ELF-1 (cell line): ENCODE measurements around the gene CYB5R3.

Experiments used
- DNase-seq: peaks from one replicate; pipeline ENCODE4 v3.0.0-alpha.2; 2016; ENCODE audit warnings: low read depth, low spot score

The CYB5R3 gene

DNA sequence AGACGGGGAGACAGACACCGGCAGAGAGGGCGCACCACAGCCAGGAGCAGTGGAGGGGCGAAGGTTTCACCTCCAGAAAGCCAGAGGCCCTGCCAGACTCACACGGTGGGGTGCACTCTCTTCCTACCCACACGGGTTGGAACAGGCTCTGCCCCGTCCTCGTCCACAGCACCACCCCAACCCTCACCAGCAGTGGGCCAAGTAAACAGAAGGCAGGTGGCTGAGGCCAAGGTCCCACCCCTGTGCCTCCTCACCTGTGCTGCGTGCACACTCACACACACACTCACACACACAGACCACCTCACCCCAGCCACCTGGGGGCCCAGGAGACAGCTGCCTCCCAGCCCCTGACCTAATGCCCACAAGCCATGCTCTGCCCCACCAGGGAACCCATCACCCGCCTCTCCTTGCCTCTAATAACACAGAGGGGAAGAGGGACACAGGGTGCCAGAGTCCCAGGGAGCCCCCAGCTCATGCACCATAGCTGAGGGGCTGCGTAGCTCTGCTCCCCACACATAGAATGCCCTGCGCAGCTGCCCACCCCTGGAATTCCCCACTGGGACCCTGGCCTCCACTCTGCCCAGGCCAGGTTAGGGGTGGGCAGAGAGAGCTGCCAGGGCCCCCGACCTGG is 3.1 kb downstream of the CYB5R3 start:
- no peak for DNase-seq

DNA sequence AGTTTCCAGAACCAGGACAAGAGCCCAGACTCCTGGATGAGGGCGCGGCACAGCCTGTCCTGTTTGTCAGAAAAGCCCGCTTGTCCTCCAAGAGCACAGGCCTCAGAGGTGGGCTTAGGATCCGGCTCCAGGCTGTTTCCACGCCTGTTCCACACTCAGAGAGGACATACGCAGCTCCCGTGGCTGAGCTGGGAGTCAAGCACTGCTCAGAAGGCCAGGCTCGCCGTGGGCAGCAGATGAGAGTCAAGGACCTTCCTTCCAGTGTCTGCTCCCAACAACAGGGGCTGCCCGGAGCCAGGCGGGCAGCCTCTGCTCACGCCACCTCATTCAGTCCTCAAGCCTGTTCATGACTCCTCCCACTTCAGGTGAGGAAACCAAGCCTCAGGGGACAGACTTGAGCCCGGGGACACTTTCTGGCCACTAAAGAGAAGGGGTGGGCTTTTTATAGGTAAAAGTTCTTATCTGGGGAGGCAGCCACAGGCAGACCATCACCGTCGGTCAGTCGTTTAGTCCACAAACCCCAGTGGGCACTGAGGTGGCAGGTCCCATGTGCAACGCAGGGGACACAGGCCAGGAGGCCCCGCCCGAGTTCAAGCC is 3.8 kb downstream of the CYB5R3 start:
- peak; percentile 34 for DNase-seq

- no peak for DNase-seq
Measured at GRCh38 chr22:42644422-42645340, 4.5 kb downstream of the CYB5R3 start.

DNA sequence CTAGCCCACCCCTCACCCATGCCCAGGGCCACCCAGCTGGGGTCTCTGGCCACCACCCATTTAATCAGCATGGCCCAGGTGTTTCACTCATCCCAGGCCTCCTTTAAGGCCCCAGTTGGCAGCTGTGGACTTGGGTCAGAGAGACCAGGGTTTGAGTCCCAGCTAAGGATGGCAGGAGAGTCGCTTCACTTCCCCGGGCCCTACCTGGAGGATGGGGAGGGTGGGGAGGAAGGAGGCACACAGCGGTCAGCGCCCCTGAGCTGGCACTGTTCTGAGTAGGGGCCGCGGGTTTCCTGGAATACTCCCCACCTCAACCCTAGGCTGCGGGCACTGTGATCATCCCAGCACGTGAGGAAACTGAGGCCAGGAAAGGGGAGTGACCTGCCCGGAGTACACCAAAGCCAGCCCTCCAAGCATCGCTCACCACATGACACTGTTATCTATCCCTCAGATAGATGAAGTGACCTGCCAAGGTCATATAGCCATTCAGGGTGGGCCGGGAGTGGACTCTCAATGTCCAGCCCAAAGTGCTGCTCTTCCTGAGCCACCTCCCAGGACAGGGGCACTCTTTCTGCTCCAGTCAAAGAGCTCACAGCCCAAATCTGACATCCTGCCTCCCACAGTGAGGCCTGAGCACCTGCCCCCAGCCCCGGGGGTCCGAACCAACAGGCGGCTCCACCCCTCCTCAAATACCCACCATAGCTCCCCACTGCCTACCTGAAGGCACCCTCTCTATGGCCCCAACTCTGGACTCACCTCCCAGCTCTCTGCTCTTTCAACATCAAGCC is 5.4 kb downstream of the CYB5R3 start:
- no peak for DNase-seq

- no peak for DNase-seq
Measured at GRCh38 chr22:42642806-42643633, 6.2 kb downstream of the CYB5R3 start.

- DNase-seq, result no peak
Measured at GRCh38 chr22:42641801-42642413, 7.3 kb downstream of the CYB5R3 start.

- DNase-seq, result peak; percentile 27
Measured at GRCh38 chr22:42639541-42640241, 9.5 kb downstream of the CYB5R3 start.

DNA sequence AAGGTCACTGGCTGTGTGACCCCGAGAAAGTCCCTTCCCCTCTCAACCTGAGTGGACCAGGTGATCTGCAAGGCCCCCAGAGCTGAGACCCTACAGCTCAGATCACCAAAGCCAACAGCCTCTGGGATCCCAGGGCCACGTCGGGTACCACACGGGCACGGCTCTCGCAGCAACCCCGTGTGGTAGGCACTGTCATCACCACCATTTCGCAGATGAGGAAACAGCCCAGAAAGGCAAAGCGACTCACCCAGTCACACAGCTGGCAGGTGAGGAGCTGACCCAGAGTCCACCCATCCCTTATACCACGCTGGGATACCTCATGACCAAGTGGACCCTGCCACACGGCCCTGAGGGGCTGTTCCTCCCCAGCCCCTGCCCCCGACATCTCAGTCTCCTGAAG is 11.6 kb downstream of the CYB5R3 start:
- DNase-seq, result no peak

DNA sequence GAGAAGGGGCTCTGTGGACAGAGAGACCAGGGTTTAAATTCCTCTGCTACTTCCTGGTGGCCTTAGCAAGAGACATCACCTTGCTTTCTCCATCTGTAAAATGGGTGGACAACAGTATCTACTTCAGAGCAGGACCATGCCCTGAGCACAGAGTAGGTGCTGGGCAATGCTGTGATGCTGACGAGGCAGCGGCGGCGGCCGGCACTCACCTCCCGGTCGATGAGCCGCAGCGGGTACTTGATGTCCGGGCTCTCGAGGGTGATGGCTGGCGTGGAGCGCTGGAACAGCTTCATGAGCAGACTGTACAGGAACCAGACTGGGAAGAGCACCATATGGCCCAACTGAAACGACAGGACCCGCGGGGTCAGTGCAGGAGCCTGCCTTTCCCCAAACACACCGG is 12.7 kb downstream of the CYB5R3 start:
- DNase-seq, result no peak

DNA sequence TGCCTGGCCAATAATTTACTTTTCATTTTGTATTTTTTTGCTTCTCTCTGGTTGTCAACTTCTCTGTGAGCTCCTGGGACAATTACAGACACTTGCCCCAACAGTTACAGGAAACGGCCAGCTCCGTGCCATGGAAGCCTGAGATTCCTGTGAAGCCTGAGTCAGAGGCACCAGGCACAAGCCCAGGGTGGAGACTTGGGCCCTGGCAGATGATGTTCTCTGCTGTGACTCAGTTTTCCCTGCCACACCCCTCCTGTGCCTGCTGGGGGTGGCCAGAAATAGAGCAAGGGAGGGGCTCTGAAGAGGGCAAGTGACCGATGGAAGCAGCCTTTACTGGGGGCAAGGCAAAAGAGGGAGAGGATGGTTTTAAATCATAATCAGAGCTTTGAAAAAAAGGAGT is 13.7 kb downstream of the CYB5R3 start:
- no peak for DNase-seq

DNA sequence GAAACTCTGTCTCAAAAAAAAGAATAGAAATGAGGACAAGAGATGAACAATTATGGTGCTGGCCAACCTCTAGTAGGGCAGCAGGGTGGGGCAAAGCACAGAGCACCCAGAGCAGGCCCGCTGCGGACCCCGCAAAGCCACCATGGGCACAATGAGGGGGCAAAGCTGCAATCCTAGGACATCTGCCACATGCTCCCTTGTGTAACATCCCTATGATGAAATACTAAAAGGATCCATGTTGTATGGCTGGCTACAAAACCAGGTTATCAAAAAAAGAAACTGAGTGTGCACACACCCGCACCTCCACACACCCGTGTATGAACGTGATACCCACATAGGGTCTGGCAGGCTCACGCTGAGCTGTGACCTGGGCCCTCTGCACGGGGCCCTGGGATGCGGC is 16.2 kb downstream of the CYB5R3 start:
- DNase-seq, result no peak

- DNase-seq, result no peak
Measured at GRCh38 chr22:42632096-42632495, 17.1 kb downstream of the CYB5R3 start.

- no peak for DNase-seq
Measured at GRCh38 chr22:42630901-42631602, 18.1 kb downstream of the CYB5R3 start.

DNA sequence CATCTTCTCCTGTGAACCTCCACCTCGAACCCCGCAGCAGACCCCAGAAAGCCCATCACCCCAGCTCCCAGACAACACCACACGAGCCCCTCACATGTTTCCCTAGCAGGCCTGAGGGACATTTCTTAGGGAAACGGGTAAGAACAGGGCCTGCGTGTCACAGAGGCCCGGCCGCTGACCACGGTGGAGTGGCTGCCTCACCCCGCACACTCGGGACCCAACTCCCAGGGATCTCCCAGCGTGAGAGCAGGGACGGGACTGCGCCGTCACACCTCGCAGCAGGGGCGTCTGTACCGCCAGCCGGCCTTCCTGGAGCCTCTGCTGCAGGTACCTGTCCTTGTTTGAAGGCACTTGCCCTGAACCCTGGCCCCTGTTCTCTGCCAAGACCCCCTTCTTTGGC is 19.0 kb downstream of the CYB5R3 start:
- DNase-seq, result no peak

GRCh38 chr22:42627981-42628380 is 21.2 kb downstream of the CYB5R3 start:
- no peak for DNase-seq

DNA sequence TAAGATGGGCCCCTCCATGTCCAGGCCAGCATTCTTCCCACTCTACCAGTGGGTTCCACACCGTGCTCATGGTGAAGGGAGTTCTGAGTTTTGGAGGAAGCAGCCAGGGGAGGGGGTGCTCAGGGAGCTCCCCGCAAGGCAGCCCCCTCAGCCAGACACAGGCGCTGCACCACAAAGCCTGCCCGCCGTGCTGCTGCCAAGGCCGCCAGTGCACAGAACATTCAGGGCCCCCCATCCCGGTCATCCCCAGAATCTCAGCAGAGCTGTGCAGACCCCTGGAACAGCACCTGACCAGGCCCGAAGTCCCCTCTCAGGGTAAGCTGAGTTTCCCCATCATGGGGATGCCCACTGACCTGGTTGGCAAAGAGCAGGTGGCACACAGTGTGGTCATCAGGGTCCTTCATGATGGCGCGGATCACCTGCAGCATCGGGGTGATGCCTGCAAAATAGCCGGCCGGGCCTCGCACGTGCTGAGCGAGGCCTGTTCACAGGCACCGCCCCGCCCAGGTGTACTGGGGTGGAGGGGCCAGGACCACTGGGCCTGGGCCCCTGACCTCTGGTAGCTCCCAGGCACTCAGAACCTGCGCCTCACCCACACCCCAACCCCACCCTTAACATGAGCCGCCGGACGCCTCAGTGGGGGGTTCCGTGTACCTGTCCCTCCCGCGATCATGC is 22.1 kb downstream of the CYB5R3 start:
- DNase-seq, result no peak

DNA sequence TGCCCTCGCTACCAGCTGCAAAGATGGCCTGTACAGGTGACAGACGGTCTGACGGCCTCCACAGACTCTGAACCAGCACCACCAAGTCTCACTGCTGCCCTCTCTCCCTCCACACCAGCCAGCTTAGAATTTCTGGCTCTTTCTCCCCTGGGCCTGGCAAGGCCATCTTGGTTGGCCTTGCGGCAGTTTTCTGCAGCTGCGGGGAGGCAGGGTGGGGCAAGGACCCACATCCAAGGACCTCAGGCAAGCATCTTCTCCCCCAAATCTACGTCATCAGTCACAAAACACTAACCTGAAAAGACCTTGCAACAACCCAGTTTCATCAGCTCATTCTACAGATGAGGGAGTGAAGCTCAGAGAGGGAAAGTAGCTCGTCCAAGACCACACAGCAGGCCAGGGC is 22.8 kb downstream of the CYB5R3 start:
- no peak for DNase-seq

DNA sequence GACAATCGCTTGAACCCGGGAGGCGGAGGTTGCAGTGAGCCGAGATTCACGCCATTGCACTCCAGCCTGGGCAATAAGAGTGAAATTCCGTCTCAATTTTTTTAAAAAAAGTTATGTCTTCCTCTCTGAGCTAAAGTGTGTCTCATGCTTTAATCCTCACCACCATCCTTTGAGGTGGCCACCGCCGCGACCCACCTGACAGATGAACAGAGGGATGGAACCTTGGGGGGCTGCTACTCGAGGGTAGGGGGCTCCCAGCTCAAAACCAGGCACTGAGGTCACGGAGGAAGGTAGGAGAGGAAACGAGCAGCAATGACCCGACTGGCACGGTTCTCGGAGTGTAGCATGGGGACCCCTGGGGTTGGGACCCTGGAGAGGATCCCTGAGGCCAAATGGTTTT is 23.8 kb downstream of the CYB5R3 start:
- no peak for DNase-seq
